NCI-H2196 (cell line): Measurements from ENCODE around the gene CCDC170.
"Not testable (repeated sequence)": the region's sequence is repeated elsewhere in the genome, so short reads cannot be mapped to it uniquely, and the experiment has no call there.

Source experiments
- DNase-seq: peaks from one replicate; lab custom pipeline; 2025; ENCODE audit not compliant: unreplicated experiment; lab: John Stamatoyannopoulos, UW

CCDC170 gene

DNA sequence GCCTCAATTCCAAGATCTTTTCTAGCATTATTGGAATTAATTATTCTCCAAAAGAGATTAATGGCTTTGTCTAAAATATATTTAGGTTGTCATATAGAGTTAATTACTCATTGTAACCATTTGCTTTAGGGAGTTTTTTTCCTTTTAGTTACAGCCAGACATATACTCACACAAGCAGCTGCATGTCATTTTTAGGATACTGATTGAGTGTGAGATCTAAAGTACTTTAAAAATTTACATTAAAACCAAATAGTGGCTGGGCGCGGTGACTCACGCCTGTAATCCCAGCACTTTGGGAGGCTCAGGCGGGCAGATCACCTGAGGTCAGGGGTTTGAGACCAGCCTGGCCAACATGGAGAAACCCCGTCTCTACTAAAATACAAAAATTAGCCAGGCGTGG, 51.1 kb downstream of the CCDC170 start:
- DNase-seq = not testable (repeated sequence)

DNA sequence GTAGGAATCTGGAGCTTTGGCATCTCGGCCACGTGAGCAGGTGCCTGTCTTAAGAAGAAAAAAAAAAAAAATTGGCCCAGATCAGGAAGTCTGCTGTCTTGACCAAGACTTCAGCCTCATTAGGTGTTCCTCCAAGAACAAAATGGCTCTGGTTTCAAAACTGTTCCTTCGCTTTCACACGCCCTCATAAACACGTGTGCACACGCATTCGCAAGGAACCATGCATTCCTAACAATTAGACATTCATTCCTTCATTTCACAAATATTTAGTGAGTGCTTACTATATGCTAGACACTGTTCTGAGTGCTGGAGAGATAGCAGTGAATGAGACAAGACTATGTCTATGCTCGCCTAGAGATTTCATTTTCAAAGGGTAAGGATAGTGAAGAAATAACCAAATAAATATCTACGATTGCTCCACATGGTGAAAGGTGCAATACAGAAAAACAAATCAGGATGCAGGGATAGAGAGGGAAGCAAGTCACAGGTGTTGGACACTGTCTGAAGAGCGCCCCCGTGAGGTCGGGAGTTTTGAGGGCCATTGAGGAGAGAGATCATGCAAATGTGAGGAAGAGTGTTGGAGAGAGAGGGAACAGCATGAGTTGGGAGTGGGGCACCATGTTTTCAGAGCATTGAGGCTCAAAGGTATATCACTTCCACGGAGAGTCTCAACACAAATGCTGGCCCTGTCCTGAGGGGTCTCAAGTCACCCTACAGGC, 53.3 kb downstream of the CCDC170 start:
- DNase-seq = no peak

DNA sequence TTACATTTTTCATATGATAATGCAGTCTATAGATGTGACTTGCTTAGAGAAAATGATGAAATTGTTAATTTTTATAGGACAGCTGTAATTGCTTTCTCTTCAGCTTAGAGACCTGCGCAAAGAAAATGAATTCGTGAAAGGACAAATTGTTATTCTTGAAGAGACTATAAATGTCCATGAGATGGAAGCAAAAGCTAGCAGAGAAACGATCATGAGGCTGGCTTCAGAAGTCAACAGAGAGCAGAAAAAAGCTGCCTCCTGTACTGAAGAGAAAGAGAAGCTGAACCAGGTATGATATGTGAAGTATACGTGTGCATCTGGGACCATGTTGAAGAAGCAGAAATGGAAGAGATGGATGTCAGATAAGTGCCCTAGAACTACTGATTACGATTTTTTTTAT, 54.4 kb downstream of the CCDC170 start:
- DNase-seq = no peak

DNA sequence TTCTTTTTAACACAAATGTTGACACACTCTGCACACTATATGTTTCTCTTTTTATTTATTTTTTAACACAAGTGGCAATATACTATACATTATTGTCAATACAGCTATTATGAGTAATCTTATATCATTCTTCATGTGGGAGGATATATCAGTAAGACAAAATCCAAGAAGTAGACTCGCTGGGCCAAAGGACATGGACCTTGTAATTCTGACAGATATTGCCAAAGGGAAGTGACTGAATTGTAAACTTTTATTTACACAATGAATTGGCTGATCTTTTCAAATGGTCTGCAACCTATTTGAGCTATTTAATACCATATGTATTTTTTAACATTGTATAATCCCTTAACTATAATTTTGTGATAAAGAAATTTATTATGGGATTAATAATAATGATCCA, 56.0 kb downstream of the CCDC170 start:
- no peak for DNase-seq

DNA sequence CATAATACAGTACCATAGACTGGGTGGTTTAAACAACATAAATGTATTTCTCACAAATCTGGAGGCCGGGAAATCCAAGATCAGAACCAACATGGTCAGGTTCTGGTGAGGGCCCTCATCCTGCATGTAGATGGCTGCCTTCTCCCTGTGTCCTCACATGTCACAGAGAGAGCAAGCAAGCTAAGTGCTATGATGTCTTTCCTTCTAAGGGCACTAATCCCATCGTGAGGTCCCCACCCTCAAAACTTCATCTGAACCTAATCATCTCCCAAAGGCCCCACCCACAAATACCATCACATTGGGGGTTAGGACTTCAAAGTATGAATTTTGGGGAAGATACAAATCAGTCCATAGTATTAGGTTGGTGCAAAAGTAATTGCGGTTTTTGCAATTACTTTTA, 56.8 kb downstream of the CCDC170 start:
- DNase-seq = no peak

DNA sequence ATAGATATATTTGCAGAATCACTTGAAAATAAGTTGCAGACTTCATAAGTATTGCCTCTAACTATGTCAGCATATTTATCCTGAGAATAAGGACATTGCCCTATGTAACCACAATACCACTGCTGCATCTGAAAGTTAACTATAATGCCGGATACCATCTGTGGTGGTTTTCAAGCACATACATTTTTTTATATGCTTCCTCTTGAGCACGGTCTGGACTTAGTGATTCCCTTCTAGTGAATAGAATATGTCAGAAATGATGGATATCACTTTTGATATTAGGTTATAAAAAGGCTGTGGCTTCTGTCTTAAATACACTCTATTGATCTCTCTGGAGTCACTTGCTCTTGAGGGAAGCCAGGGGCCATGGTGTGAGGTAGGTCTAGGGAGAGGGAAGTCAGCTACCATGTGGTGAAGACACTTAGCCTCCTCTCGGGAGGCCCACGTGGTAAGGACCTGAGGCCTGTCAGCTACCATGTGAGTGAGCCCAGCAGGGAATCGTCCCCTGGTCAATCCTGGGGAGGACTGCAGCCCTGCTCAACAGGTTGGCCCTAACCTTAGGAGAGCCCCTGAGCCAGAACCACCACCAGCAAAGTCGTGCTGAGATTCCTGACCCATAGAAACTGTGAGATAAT, 57.5 kb downstream of the CCDC170 start:
- DNase-seq = no peak

DNA sequence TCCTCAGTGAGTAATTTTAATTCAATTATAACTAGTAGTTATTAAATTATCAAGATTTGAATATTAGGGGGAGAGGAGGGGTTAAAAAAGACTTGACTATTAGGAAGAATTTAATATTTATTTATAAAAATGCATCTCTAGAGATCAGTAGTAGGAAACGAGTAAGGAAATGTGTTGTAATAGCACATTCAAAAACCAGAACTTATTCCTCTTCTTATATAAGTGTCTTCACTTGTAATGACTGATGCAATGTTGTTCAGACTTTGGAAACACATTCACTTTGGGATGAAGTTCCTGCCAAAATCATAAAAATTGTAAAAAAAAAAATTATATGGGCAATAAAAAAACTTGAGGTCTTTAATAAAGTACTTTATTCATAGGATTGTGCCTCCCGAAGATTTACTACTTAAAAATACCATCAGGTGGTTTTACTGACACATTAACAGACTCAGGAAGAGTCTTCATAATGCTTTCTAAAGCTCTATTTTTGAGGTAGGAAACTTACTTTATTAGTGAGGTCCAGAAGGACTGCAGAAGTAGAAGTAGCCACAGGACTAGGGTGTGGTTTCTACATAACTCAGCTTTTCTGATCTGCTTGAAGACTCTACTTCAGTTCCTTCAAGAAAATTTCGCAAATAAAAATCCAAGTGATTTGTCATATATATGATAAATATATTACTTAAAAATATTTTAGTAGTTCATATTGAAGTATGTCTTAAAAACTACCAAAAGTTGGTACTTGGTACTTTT, 59.8 kb downstream of the CCDC170 start:
- no peak for DNase-seq

DNA sequence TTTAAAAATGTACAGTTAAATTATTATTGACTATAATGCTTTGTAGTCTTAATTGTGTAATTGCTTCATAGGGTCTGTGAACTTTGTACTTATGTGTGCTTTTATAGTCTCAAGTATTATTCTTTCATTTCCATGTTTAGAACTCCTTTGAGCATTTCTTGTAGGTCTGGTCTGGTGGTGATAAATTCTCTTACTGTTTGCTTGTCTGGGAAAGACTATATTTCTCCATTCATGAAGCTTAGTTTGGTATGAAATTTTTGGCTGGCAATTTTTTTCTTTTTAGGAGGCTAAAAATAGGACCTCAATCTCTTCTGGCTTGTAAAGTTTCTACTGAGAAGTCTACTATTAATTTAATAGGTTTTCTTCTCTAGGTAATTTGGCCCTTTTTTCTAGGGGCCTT, 67.4 kb downstream of the CCDC170 start:
- DNase-seq = no peak

DNA sequence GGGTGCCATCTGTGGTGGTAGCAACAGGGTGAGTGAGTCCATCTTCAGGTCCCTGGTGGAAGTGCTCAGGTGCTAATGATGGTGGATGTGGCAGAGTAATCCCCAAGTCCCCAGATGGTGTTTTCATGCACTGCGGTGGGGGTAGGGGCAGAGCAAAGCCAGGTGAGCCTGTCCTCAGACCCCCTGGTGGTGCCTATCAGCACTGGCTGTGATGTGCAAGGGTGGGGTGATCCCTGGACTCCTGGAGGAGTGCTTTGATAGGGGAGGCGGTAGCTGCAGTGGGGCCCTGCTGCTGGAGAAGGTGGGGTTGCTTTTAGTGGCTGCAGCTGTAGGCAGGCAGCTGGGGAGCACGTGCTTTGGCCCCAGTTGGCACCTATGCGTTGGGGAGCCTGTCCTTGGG, 70.8 kb downstream of the CCDC170 start:
- no peak for DNase-seq

DNA sequence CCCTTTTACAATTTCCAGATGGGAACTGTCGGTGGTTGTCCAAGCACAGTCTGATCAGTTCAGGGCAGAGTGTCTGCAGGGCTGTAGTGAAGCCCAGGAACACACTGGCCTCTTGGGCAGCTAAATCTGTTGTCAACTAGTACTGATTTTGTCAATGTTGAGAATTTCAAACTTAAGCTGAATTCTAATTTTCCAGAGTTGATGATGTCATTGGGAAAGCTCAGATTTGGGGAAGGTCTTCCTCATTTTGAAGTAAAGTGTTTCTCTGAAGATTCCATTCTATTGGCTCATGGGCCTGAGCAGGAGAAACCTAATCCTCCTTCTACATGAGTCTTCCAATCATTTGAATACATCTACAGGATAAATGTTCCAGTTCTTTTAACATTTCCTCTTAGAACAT, 72.1 kb downstream of the CCDC170 start:
- no peak for DNase-seq

DNA sequence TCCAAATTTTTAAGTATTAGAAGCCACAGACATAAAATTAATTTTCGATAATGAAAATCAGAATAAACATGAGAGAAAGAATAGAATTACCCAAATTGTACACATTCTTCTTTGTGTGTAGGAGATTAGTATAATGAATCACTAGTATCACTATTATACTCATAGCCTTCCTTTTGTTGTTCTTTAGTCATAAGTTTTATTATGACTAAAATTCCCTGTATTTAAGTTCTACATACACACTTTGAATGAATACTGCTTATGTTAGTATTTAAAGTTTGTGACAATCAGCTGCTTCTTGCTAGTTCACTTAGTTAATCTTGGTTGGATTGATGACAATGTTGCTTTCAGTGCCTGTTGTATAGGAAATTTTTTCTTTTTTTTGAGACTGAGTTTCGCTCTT, 72.7 kb downstream of the CCDC170 start:
- DNase-seq = no peak

DNA sequence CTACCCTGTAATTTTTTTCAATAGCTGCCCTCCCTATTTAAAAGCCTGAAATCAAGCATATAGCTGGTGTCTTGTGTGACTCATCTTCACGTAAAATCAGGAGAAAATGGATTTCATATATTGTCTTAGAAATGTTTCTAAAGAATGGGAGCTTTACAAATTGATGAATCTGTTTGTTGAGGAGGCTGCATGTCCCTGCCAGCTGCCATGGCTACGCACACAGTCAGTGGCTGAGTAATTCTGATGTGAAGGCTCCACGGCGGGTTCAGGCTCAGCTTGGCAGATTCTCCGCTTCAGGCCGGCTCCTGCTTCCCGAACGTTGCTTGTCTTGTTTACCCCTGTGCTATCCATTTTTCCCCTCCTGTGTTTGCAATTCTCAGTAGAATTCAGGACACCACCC, 82.8 kb downstream of the CCDC170 start:
- DNase-seq = no peak

DNA sequence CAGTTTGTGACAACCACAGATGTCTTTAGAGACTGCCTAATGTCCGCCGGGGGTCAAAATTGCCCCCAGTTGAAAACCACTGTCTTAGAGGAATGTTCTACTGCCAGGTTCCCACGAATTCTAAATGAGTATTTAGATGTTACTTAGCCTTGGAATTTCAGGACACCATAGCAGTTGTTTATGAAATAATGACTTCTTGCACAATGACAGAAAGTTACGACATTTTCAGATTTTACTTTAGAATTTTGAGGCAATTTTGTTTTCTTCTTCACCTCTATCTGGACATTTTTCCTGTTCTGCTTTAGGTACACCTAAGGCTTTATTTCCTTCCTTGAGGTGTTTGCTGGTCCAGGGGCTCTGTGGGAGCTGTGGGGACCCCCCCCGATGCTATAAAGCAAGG, 83.4 kb downstream of the CCDC170 start:
- no peak for DNase-seq

DNA sequence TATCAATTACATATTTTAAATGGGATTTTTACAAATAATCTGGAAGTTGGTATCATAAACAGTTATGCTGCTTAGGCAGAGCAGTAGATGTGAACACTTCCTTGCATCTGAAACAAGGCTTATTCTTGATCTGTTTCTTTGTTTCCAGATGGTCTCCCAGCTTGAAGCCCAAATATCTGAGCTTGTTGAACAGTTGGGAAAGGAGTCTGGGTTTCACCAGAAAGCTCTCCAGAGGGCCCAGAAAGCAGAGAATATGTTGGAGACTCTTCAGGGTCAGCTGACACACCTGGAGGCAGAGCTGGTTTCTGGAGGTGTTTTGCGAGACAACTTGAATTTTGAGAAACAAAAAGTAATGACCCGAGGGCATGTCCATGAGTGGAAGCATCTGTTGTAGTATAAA, 91.9 kb downstream of the CCDC170 start:
- DNase-seq = no peak

DNA sequence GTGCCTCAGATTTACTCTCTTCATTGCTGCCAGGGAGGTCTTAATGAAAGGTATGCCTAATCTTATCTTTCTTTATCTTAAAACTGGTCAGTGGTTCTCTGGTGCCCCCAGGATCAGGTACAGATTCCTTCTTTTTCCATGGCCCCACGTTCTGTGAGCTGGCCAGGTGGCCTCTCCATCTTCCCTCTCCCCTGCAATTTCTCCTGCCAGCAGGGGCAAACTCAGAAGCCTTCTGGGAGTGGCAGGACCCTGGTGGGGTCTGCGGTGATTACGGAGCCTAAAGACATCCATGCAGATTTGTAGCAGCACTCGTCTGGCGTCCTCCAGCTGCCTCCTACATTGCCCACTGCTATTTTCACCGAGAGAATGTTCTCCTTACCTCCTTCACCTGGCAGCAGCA, 95.8 kb downstream of the CCDC170 start:
- DNase-seq = no peak

DNA sequence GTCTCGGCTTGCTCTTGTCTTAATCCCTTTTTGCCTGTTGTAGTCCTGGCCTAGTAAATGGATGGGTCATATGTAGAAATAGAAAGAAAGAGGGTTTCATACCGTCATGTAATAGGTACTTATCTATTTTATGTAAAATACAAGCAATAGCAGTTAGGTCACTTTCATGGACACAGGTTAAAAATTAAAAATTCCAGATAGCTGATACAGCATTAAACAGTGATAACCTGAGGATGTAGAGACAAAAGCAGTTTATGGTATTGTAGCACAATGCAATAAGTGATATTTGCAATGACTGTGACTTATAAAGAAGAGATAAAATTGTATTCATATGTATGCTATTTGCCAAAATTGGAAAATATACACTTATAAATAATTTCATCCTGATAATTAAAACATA, 96.9 kb downstream of the CCDC170 start:
- no peak for DNase-seq

DNA sequence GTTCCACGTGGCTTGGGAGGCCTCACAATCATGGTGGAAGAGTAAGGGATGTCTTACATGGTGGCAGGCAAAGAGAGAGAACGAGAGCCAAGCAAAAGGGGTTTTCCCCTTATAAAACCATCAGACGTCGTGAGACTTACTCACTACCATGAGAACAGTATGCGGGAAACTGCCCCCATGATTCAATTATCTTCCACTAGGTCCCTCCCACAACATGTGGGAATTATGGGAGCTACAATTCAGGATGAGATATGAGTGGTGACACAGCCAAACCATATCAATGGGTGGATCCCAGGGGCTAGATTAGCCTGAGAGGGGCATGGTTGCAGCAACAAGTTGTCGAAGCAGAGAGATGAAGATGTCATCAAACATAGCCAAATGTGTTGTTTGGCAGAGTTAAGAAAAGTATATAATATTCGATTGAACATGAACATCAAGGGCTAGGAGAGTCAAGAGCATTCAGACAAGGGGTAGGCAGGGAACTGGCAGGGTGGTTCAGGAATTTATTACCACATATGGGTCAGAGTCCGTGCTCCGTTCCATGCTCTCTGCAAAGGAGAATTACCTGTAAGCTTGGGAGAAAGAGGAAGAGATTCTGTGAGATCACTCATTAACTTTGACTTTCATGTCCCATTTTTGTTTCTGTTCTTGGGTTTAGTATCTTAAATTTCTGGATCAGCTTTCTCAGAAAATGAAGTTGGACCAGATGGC, 98.8 kb downstream of the CCDC170 start:
- no peak for DNase-seq

DNA sequence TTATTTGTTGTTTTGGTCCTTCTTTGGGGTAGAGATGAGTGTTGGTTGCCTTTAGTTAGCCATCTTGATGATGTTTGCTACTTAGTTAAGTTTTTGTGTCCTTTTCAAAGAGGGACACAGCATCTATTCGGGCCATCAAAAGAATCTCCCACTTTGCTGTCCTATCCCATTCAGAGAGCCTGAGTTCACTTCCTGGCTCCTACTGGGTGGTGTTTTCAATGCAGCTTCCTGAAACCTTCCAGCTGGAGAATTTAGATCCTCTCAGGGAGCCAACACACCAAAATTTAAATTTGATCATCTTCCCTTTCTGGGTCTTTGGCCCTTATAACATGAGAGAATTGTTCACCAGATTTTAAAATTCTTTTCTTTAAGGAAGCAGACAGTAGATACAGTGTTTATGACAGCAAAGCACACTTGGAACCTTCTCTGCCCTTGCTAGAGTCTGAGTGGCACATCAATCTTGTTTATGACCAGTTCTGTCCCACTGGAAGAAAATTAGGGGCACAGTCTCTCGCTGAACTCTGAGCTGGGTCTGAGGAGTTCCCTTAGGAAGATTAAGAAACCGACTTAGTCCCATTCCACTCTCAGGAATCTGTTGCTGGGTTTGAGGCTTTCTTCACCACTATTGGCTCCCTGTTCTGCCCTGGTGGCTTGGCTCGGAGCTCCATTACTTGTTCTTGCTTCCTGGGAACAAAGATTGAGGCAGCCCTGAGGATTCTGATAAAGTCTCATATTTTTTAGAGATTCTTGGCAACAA, 115.5 kb downstream of the CCDC170 start:
- DNase-seq = no peak

DNA sequence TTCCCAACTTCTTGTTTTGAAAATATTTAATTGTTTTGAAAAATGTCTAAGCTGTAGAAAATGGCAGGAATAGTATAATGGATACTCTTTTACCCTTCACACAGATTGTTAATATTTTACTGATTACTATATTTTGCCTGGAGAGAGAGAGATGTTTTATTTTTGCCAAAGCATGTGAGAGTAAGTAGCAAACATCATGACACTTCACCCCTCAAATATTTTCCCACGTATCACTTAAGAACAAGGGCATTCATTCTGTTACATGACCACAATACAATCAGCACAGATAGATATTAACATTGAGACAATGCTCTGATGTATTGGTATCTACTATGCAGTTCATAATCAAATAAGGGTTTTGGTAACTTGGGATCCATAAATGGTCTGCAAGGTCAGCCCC, 116.5 kb downstream of the CCDC170 start:
- DNase-seq = no peak

DNA sequence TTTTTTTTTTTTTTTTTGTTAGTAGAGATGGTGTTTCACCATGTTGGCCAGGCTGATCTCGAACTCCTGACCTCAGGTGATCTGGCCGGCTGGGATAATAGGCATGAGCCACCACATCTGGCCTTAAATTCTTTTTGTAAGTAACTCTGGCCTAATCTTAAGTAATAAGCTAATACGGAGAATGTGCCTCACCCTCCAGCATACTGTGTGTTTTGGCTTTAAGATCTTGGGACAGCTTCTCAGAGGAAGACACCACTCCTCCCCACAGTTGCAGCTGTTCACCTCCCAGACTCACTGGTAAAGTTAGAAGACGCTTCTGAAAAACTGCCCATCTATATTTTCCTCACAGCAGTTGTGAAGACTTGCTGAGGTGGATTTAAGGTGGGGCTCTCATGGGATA, 120.8 kb downstream of the CCDC170 start:
- no peak for DNase-seq

DNA sequence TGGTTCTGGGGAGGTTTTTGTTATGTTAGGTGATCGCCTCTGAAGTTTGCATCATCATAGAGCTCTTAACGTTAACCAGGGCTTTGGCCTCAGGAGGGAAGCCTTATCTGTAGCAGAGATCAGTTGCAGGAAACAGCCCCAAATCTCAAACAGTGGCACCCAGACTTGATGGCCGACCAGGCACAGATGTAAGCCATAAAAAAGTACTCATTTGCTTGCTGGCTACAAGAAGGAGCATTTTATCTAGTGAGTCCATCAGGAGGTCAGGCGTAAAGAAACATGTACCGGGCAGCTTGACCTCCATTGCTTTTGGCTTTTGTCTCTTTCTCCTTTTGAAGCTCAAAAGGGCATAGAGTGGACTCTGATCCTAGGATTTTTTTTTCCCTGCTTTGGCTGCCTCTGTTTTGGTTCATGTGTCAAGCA, 122.3 kb downstream of the CCDC170 start:
- DNase-seq = no peak
